ENCODE results near the gene RIMBP3B.
"Not testable (repeated sequence)": the region's sequence is repeated elsewhere in the genome, so short reads cannot be mapped to it uniquely, and the experiment has no call there.

DNA sequence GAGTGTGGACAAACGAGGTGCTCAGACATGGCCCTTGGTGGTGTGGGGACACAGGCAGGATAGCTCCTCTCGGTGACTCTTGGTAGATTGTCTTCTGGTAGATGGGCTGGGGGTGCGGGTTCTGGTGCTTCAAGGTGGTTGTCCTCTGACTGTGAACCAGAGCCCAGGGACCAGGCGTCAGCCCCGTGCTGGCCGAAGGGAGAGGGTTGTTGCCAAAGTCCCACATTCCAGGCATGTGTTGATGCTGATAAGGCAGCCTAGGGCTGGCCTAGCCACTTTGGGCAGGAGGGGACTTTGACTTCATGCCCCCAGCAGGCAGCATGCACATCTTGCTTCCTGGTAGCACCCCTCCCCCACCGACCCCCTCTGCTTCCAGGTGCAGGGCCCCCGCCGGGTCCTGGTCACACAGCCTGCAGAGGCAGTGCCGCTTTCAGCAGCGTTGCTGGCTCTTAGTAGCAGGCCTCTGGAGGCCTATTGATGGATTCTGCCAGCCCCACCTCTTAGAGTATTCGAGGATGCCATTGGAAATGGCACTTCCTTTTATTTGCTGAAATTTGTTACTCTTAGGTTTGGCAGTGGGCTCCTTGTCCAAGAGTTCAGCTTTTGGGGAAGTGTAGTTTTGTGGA lies 40.6 kb downstream of the RIMBP3B start:
- not testable (repeated sequence) for TF ChIP-seq POLR2A (IDR thresholded peaks at IDR 0.05)
- TF ChIP-seq, protein P1, sequence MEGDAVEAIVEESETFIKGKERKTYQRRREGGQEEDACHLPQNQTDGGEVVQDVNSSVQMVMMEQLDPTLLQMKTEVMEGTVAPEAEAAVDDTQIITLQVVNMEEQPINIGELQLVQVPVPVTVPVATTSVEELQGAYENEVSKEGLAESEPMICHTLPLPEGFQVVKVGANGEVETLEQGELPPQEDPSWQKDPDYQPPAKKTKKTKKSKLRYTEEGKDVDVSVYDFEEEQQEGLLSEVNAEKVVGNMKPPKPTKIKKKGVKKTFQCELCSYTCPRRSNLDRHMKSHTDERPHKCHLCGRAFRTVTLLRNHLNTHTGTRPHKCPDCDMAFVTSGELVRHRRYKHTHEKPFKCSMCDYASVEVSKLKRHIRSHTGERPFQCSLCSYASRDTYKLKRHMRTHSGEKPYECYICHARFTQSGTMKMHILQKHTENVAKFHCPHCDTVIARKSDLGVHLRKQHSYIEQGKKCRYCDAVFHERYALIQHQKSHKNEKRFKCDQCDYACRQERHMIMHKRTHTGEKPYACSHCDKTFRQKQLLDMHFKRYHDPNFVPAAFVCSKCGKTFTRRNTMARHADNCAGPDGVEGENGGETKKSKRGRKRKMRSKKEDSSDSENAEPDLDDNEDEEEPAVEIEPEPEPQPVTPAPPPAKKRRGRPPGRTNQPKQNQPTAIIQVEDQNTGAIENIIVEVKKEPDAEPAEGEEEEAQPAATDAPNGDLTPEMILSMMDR (IDR thresholded peaks at IDR 0.05) = not testable (repeated sequence)

Measured in heart left ventricle (tissue), 13 donors.